H1 (cell line): ENCODE results near the gene NEK11. TPM values are rescaled to one million over a fixed set of nuclear protein-coding genes. Genes with fewer than 3 reads are reported as not detected.

Source experiments
- CTCF ChIA-PET: fragments of 300-600 bp; sonication (Branson Sonifier 250); formaldehyde crosslinking; loops from one replicate; lab custom pipeline; 2021; ENCODE audit not compliant: partially characterized antibody; lab: Charles Lee
- POLR2A ChIA-PET: fragments of 300-600 bp; sonication (Branson Sonifier 250); formaldehyde crosslinking; loops from one replicate; lab custom pipeline; 2021; ENCODE audit warnings: inconsistent platforms; ENCODE audit not compliant: partially characterized antibody; lab: Charles Lee
- DNase-seq, 2 experiments: peaks; one replicate each; pipeline versions ENCODE4 v3.0.0 to v3.0.0-alpha.2; 2010 to 2022; ENCODE audit warnings: low spot score in 2 of 2, low read depth in 1 of 2, mixed read lengths in 1 of 2
- FAIRE-seq: peaks from 2 replicates; lab custom pipeline; 2011; peaks lifted over from hg19 to GRCh38; lab: Jason Lieb, UNC
- H2AFZ ChIP-seq: 2 replicates; pipeline ENCODE4 v1.8.1; 2012; ENCODE audit warnings: low read length, inconsistent platforms
- H2AK5ac ChIP-seq: 2 replicates; pipeline ENCODE4 v1.6.1; 2013; ENCODE audit warnings: low read depth, low read length
- H2BK120ac ChIP-seq: replicated peaks from 2 replicates; pipeline ENCODE3; 2013; ENCODE audit warnings: low read depth, low read length, inconsistent platforms
- H2BK12ac ChIP-seq: 2 replicates; pipeline ENCODE4 v1.6.1; 2013; ENCODE audit warnings: low read depth, low read length
- H2BK15ac ChIP-seq: 2 replicates; pipeline ENCODE4 v1.6.1; 2013; ENCODE audit warnings: low read length
- H2BK20ac ChIP-seq: 2 replicates; pipeline ENCODE4 v1.6.1; 2013; ENCODE audit warnings: low read length
- H2BK5ac ChIP-seq: 2 replicates; pipeline ENCODE4 v1.6.1; 2013; ENCODE audit warnings: low read depth, low read length
- H3K14ac ChIP-seq: 2 replicates; pipeline ENCODE4 v1.6.1; 2013; ENCODE audit warnings: inconsistent platforms; ENCODE audit not compliant: insufficient read length
- H3K18ac ChIP-seq: 2 replicates; pipeline ENCODE4 v1.6.1; 2013; ENCODE audit warnings: low read length; ENCODE audit errors: extremely low read depth
- H3K23ac ChIP-seq: 2 replicates; pipeline ENCODE4 v1.6.1; 2013; ENCODE audit warnings: inconsistent platforms; ENCODE audit not compliant: insufficient read length
- H3K23me2 ChIP-seq: 2 replicates; pipeline ENCODE4 v1.6.1; 2013; ENCODE audit warnings: low read depth, low read length
- H3K27ac ChIP-seq: 2 replicates; pipeline ENCODE4 v1.6.1; 2011; ENCODE audit warnings: low read depth, low read length, inconsistent platforms
- H3K27me3 ChIP-seq, 4 experiments: replicated peaks in 1 of 4; 1 replicate in 1 of 4; 2 replicates in 3 of 4; pipeline versions ENCODE4 v1.6.1 to v1.8.1; 2011 to 2013; ENCODE audit warnings: low read length in 3 of 4, mild to moderate bottlenecking in 3 of 4, inconsistent platforms in 2 of 4, mixed read lengths in 2 of 4, moderate library complexity in 1 of 4; ENCODE audit not compliant: control insufficient read depth in 3 of 4, insufficient read depth in 3 of 4; ENCODE audit errors: extremely low read depth in 1 of 4
- H3K36me3 ChIP-seq, 4 experiments: 2 replicates each; pipeline versions ENCODE4 v1.6.1 to v1.8.1; 2011 to 2013; ENCODE audit warnings: mild to moderate bottlenecking in 4 of 4, low read length in 3 of 4, moderate library complexity in 2 of 4, control low read depth in 1 of 4, inconsistent platforms in 1 of 4; ENCODE audit not compliant: insufficient read depth in 4 of 4, control insufficient read depth in 2 of 4
- H3K4ac ChIP-seq: replicated peaks from 2 replicates; pipeline ENCODE3; 2013; ENCODE audit warnings: low read length, low read depth, mixed read lengths, inconsistent platforms; ENCODE audit not compliant: insufficient read length
- H3K4me1 ChIP-seq, 4 experiments: replicated peaks in 1 of 4; 1 replicate in 1 of 4; 2 replicates in 3 of 4; pipeline versions ENCODE4 v1.6.1 to v1.8.1; 2011 to 2013; ENCODE audit warnings: low read length in 3 of 4, inconsistent platforms in 2 of 4, mixed read lengths in 1 of 4; ENCODE audit not compliant: insufficient read depth in 4 of 4, control insufficient read depth in 3 of 4
- H3K4me2 ChIP-seq, 2 experiments: 2 replicates each; pipeline versions ENCODE4 v1.6.1 to v1.8.1; 2011 to 2013; ENCODE audit warnings: low read depth in 2 of 2, low read length in 2 of 2, control low read depth in 1 of 2, inconsistent platforms in 1 of 2, mild to moderate bottlenecking in 1 of 2; ENCODE audit not compliant: insufficient read depth in 1 of 2
- H3K4me3 ChIP-seq, 4 experiments: fragments of 200-600, 300-600 bp in 1 of 4; sonication (generic), shearing (Covaris generic), sonication (Bioruptor Twin) in 1 of 4; 2 replicates each; pipeline versions ENCODE4 v1.5.1 to v1.8.1; 2011 to 2016; ENCODE audit warnings: low read length in 4 of 4, low read depth in 3 of 4, control low read depth in 2 of 4, inconsistent platforms in 2 of 4, mild to moderate bottlenecking in 2 of 4, mixed read lengths in 1 of 4, moderate library complexity in 1 of 4; ENCODE audit not compliant: insufficient read depth in 2 of 4; ENCODE audit errors: extremely low read depth in 1 of 4
- H3K56ac ChIP-seq: replicated peaks from 2 replicates; pipeline ENCODE3; 2013; ENCODE audit warnings: low read depth, mild to moderate bottlenecking, mixed read lengths, low read length, inconsistent platforms; ENCODE audit not compliant: insufficient read length
- H3K79me1 ChIP-seq: 2 replicates; pipeline ENCODE4 v1.6.1; 2013; ENCODE audit warnings: low read depth, low read length, control low read depth
- H3K79me2 ChIP-seq, 2 experiments: 2 replicates each; pipeline versions ENCODE4 v1.6.1 to v1.8.1; 2012 to 2013; ENCODE audit warnings: low read length in 2 of 2, mild to moderate bottlenecking in 2 of 2, inconsistent platforms in 1 of 2; ENCODE audit not compliant: insufficient read depth in 2 of 2, control insufficient read depth in 1 of 2
- H3K9ac ChIP-seq, 4 experiments: replicated peaks in 1 of 4; 1 replicate in 1 of 4; 2 replicates in 3 of 4; pipeline versions ENCODE4 v1.6.1 to v1.8.1; 2011 to 2013; ENCODE audit warnings: low read depth in 3 of 4, low read length in 3 of 4, control low read depth in 2 of 4, mild to moderate bottlenecking in 2 of 4, moderate library complexity in 2 of 4, inconsistent platforms in 1 of 4; ENCODE audit errors: extremely low read depth in 1 of 4
- H3K9me3 ChIP-seq, 2 experiments: 2 replicates each; pipeline versions ENCODE4 v1.6.1 to v1.8.1; 2012 to 2013; ENCODE audit warnings: mild to moderate bottlenecking in 2 of 2, moderate library complexity in 2 of 2, control low read depth in 1 of 2, inconsistent platforms in 1 of 2, low read depth in 1 of 2, low read length in 1 of 2, mixed read lengths in 1 of 2; ENCODE audit not compliant: insufficient read depth in 2 of 2
- H4K20me1 ChIP-seq, 2 experiments: replicated peaks in 1 of 2; 2 replicates each; pipeline versions ENCODE3 to v1.8.1; 2011 to 2013; ENCODE audit warnings: inconsistent platforms in 2 of 2, low read length in 2 of 2, mild to moderate bottlenecking in 1 of 2; ENCODE audit not compliant: insufficient read depth in 2 of 2, control insufficient read depth in 1 of 2
- H4K5ac ChIP-seq: 2 replicates; pipeline ENCODE4 v1.6.1; 2013; ENCODE audit warnings: low read length, low read depth, mixed read lengths, inconsistent platforms; ENCODE audit not compliant: insufficient read length
- H4K8ac ChIP-seq: 2 replicates; pipeline ENCODE4 v1.8.0; 2013; ENCODE audit warnings: mild to moderate bottlenecking, moderate library complexity, low read length, inconsistent platforms; ENCODE audit not compliant: insufficient read depth; ENCODE audit errors: extremely low read depth
- H4K91ac ChIP-seq: replicated peaks from 2 replicates; pipeline ENCODE3; 2013; ENCODE audit warnings: low read length, mixed read lengths, inconsistent platforms; ENCODE audit not compliant: insufficient read length
- CHD1 ChIP-seq: IDR thresholded peaks from 2 replicates; pipeline ENCODE4 v1.6.1; 2012; ENCODE audit warnings: low read depth, low read length, improper control_type of control experiment
- GABPA ChIP-seq: IDR thresholded peaks from 2 replicates; pipeline ENCODE4 v1.6.1; 2011; ENCODE audit warnings: mild to moderate bottlenecking, low read length, moderate library complexity, borderline replicate concordance; ENCODE audit not compliant: insufficient read depth
- JUN ChIP-seq: IDR thresholded peaks from 2 replicates; pipeline ENCODE4 v1.6.1; 2011; ENCODE audit warnings: low read depth, mild to moderate bottlenecking, improper control_type of control experiment, low read length
- SP2 ChIP-seq: IDR thresholded peaks from 2 replicates; pipeline ENCODE4 v1.6.1; 2012; ENCODE audit warnings: mild to moderate bottlenecking, low read length, inconsistent platforms
- WGBS, 2 experiments: shearing (Covaris generic) in 1 of 2; methylation state at CpG; one replicate each; pipeline versions ENCODE4 v1.1.6 to v1.1.7; 2013 to 2015; ENCODE audit warnings: low lambda C conversion rate in 2 of 2, mixed read lengths in 2 of 2, inconsistent platforms in 1 of 2, low coverage in 1 of 2, missing lambda C conversion rate in 1 of 2; ENCODE audit not compliant: insufficient replicate concordance in 2 of 2, insufficient coverage in 1 of 2, insufficient read length in 1 of 2; ENCODE audit errors: extremely low coverage in 1 of 2, missing lambda C conversion rate in 1 of 2; 5-methylcytosine and 5-hydroxymethylcytosine counted together
- polyA plus RNA-seq, 7 experiments: library from polyadenylated mRNA; depleted of rRNA in 3 of 7; stranded (reverse) in 5 of 7; unstranded in 2 of 7; fragments of >200 nt in 5 of 7; fragments of 200-250 nt in 2 of 7; gene quantifications; 1 replicate in 5 of 7; 2 replicates in 1 of 7; 4 replicates in 1 of 7; pipeline versions ENCODE4 v1.2.1 to v1.2.3, GENCODE V29; 2011 to 2013; ENCODE audit warnings: missing spikeins in 2 of 7, mixed read lengths in 2 of 7
- small RNA-seq: library from polyadenylated mRNA; stranded (forward); fragments of <200 nt; extraction: miRNeasy Mini kit (QIAGEN cat#:217004); gene quantifications from one replicate; pipeline ENCODE3, GENCODE V24; 2013; ENCODE audit not compliant: insufficient read depth
- total RNA-seq: library from RNA; stranded (reverse); fragmentation: NEBNext Ultra II Directional; extraction: Animal tissue kit (Norgen Biotek cat#: 25700); gene quantifications from 2 replicates; pipeline ENCODE4 v1.2.1, GENCODE V29; 2021

NEK11 gene
- total and polyA plus RNA-seq, 2 of the 8 experiments (the other 6 are each of a cell fraction or from before 2014, with no cell fraction given) = 0.60 TPM; not detected in 1

DNA sequence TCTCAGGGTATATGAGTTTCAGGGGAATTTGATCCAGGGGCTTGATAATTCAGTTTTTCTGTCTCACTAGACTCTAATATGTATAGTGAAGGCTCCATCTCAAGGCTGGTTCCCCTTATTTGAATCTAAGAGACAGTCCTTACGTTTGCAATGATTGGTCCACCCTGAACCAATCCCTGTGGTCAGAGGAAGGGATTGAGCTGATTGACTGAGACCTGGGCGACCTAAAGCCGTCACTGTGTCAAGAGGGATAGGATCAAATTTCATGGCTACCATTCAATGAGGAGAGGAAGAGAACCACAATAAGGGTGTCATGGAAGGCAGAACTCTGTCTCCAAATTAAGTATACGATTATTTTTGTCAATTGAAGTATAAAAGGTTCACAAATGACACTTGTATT is 371.2 kb downstream of the NEK11 start:
- H3K79me2 ChIP-seq = no peaks in the 10 kb centered on the region
- no peak overlapping the region for H3K23ac ChIP-seq
- H3K4ac ChIP-seq = no peak overlapping the region
- H2AK5ac ChIP-seq = no peak overlapping the region
- H4K5ac ChIP-seq = no peak overlapping the region
- no peak for DNase-seq
- ChIA-PET POLR2A (no interaction called here), CTCF (no interaction called here)
- no peak overlapping the region for H2BK5ac ChIP-seq
- FAIRE-seq = no peak
- no peak overlapping the region for H3K4me3 ChIP-seq
- H3K14ac ChIP-seq = no peak overlapping the region
- no peak overlapping the region for H4K91ac ChIP-seq
- no peaks in the 10 kb centered on the region for H3K9me3 ChIP-seq
- no peak overlapping the region for H3K4me2 ChIP-seq
- H3K56ac ChIP-seq = no peak overlapping the region
- no peak overlapping the region for H2BK12ac ChIP-seq
- no peak overlapping the region for H2BK120ac ChIP-seq
- no peak overlapping the region for H4K8ac ChIP-seq
- no peaks in the 10 kb centered on the region for H3K27me3 ChIP-seq
- no peak overlapping the region for H3K9ac ChIP-seq
- H3K79me1 ChIP-seq = no peaks in the 10 kb centered on the region
- no peaks in the 10 kb centered on the region for H3K4me1 ChIP-seq
- no peak overlapping the region for H2BK20ac ChIP-seq
- H2BK15ac ChIP-seq = no peak overlapping the region
- H3K23me2 ChIP-seq = no peaks in the 10 kb centered on the region
- TF ChIP-seq GABPA = no peak
- no peak for TF ChIP-seq SP2
- no peak for TF ChIP-seq JUN
- no peak for TF ChIP-seq CHD1
- 80% methylated on average over 4 of the region's 4 CpGs; no CpG with 5 or more reads in 1 of the 2 experiments for WGBS, 2 experiments
- H3K27ac ChIP-seq = no peak overlapping the region
- H2AFZ ChIP-seq = no peak overlapping the region
- H3K36me3 ChIP-seq = no peaks in the 10 kb centered on the region
- no peaks in the 10 kb centered on the region for H4K20me1 ChIP-seq
- no peak overlapping the region for H3K18ac ChIP-seq

Small RNA genes within 50 kb of the gene (small RNA-seq; reads per million reads assigned to genes)
- gene RNU6-726P = not detected

Other genes with a start within 250 kb of the NEK11 start
- gene ATP2C1, start 132.8 kb upstream of the NEK11 start, total RNA-seq = 68.5 and 70.2 TPM in 2 replicates
- 25.4 and 50.7 TPM in 2 replicates for gene ATP2C1, start 132.8 kb upstream of the NEK11 start, polyA plus RNA-seq (2011; rRNA removed)
- not detected in 2 replicates for gene ASTE1, start 52 bp upstream of the NEK11 start, total RNA-seq
- gene ASTE1, start 52 bp upstream of the NEK11 start, polyA plus RNA-seq (2011; rRNA removed) = 4.4 and 6.4 TPM in 2 replicates